ENCODE data around the gene EIF3F.

Gene EIF3F

DNA sequence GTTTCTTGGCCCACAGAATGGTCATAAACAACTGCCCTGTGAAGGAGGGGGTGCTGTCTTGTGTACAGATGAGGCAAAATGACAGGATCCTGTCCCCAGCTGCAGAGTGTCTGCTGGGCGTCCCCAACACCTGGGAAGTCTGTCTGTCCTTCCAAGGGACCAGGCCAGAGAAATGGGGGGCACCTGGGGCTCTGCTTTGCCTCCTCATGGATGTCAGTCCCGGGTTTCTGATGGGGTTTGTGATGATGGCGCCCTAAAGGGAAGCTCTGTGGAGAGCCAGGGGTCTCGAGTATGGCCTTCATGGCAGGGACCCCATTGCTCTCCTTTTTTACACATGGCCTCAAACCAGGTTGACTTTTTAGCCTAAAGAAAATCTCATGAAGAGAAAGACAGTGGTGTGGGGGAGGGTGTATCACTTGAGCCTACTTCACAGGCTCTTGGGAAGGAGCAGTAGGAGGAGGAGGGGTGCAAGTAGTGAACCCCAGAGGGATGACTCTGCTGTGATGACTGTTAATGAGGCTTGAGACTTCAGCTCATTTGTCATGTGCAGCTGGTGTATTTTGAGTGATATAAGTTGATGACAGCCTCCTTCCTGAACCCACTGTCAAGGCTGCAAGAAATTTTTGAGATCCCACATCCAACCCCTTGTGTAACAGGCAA, 53.3 kb downstream of the EIF3F start:
- no peak for DNase-seq

DNA sequence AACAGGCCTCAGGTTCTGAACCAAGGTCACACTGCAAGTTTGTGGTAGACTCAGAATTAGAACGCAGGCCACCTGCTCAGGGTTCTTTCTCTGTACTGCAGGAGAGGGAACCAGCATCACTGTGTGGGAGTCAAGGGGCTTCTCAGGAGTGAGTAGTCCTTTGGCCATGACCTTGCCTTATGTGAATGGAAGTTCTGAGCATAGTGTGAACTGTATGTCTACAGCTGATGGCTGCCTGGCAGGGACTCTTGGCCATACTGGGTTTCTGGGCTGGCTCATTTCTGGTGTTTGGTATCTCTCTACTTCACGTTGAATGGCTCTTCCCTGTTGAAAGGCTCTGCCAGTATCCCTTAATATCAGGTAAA, 53.8 kb downstream of the EIF3F start:
- no peak for DNase-seq

DNA sequence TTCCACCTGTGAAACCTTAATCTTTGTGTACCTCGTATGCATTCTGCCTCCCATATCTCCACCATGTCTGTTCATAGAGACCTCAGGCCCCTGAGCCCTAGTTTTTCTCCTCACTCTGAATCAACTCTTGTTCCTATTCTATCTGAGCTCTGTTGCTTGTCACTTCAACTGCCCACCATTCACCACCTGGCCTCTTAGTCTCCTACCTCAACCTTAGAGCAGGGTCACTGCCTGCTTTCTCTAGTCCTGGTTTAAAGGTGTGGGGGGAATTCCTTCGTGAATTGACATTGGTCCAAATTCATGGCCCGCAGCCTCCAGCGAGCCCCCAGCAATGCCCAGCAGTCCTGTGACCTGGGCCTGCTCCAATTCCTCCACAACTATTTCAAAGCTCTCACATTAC, 54.4 kb downstream of the EIF3F start:
- no peak for DNase-seq

DNA sequence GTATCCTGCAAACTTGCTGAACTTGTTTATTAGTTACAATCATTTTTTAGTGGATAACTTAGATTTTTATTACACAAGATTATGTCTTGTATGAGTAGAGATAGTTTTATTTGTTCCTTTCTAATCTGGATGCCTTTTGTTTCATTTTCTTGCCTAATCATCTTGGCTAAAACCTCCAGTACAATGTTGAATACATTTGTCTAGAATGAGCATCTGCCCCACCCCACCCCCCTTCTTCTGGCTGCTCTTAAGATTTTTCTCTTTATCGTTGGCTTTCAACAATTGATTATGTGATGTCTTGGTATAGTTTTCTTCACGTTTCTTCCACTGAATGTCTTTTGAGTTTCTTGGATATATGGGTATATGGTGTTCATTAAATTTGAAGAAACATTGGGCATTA, 56.6 kb downstream of the EIF3F start:
- DNase-seq, result no peak

DNA sequence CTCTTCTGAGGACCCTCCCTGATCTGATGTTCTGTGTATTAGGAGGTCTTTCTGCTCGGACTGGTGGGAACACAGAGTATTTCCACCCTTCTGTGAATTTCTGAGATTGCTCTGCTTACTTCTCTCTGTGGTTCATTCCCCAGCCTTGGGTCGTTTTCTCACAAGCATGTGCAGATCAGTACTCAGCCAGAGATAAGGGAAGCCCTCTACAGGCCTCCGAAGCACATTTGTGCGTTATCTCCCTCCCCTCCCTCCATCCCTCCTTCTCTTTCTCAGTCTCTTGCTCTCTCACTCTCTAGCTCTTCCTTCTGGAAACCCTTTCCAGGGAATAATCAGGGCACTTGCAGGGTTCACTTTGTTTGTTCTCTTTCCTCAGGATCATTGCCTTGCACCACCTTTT, 58.7 kb downstream of the EIF3F start:
- no peak for DNase-seq

DNA sequence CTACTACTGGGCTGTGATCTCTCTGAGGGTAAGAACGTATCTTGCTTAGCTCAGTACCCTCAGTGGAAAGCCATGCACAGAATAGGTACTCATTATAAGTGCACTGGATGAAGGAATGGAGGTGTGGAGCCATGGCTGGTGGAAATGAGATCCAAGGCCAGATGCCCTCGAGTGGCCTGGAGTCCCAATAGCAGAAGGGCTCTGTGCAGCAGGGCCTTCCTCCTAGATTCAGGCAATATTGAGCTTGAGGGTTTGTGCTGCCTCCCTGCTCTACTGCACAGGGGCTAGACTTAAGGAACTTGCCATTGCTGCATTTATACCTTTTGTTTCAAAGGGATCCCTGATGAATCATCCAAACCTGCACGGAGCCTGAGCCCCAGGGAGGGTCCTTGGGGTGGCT, 60.2 kb downstream of the EIF3F start:
- DNase-seq, result no peak

DNA sequence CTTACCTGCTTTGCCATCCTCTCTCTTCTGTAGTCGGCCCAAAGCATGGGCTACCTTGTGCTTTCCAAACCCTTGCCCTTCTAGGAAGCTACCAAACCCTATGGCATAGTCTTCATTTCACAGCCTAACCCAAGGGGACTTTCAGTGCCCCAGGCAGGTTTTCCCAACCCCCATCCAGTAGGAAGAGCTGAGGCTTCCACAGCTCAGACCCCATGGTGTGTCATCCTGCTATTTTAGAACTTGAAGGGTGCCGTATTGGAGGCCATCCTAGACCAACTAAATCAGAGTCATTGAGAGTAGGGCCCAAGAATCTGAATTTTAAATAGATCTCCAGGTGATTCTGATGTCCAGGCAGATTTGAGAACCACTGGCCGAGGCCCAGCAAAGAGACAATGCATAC, 61.9 kb downstream of the EIF3F start:
- no peak for DNase-seq
